Adipocyte (in vitro differentiated cells): ENCODE data around the gene MYH7B.

ENCODE experiments used
- DNase-seq: peaks from one replicate; pipeline ENCODE4 v3.0.0-alpha.2; 2015; ENCODE audit warnings: low read depth
- H3K27me3 ChIP-seq: replicated peaks from 2 replicates; pipeline ENCODE4 v1.7.0; 2013; ENCODE audit warnings: mild to moderate bottlenecking, low read length, moderate library complexity; ENCODE audit not compliant: control insufficient read depth, insufficient read depth
- H3K36me3 ChIP-seq: 2 replicates; pipeline ENCODE4 v1.7.0; 2013; ENCODE audit warnings: low read length, mild to moderate bottlenecking, moderate library complexity; ENCODE audit not compliant: control insufficient read depth, insufficient read depth, severe bottlenecking
- H3K4me1 ChIP-seq: 2 replicates; pipeline ENCODE4 v1.7.0; 2013; ENCODE audit warnings: mild to moderate bottlenecking, low read length, moderate library complexity; ENCODE audit not compliant: control insufficient read depth, insufficient read depth
- H3K4me3 ChIP-seq: 2 replicates; pipeline ENCODE4 v1.7.0; 2013; ENCODE audit warnings: mild to moderate bottlenecking, low read length, moderate library complexity
- H3K9ac ChIP-seq: 2 replicates; pipeline ENCODE4 v1.7.0; 2013; ENCODE audit warnings: mild to moderate bottlenecking, low read length, moderate library complexity
- H3K9me3 ChIP-seq: 2 replicates; pipeline ENCODE4 v1.7.0; 2013; ENCODE audit warnings: mild to moderate bottlenecking, low read length, moderate library complexity; ENCODE audit not compliant: control insufficient read depth

MYH7B gene

GRCh38 chr20:35003211-35004031 lies 47.8 kb downstream of the MYH7B start:
- Histone ChIP-seq H3K9me3 (no peaks in the 10 kb centered on the region), H3K9ac (no peak overlapping the region), H3K36me3 (peaks cover 100% of the 10 kb centered on the region), H3K4me3 (no peak overlapping the region), H3K4me1 (peaks cover 7% of the 10 kb centered on the region), H3K27me3 (no peaks in the 10 kb centered on the region)
- DNase-seq = no peak

GRCh38 chr20:35004051-35004725 lies 48.5 kb downstream of the MYH7B start:
- Histone ChIP-seq H3K4me1 (peaks cover 15% of the 10 kb centered on the region), H3K36me3 (peaks cover 100% of the 10 kb centered on the region), H3K4me3 (no peak overlapping the region), H3K9me3 (no peaks in the 10 kb centered on the region), H3K27me3 (no peaks in the 10 kb centered on the region), H3K9ac (no peak overlapping the region)
- DNase-seq = no peak

- H3K27me3 ChIP-seq = no peaks in the 10 kb centered on the region
- no peaks in the 10 kb centered on the region for H3K9me3 ChIP-seq
- H3K4me1 ChIP-seq = peaks cover 22% of the 10 kb centered on the region
- H3K4me3 ChIP-seq = no peak overlapping the region
- H3K9ac ChIP-seq = no peak overlapping the region
- peaks cover 100% of the 10 kb centered on the region for H3K36me3 ChIP-seq
- no peak for DNase-seq
These were observed 49.2 kb downstream of the MYH7B start for GRCh38 chr20:35004749-35005462.
